HG03066 (cell line): Measurements from ENCODE around the gene CRYL1.

Experiments used
- ATAC-seq: cut with Tn5 transposase; IDR thresholded peaks from one replicate; pipeline ENCODE4 v1.9.1; 2021; ENCODE audit warnings: low read depth; ENCODE audit not compliant: unreplicated experiment

CRYL1 gene

DNA sequence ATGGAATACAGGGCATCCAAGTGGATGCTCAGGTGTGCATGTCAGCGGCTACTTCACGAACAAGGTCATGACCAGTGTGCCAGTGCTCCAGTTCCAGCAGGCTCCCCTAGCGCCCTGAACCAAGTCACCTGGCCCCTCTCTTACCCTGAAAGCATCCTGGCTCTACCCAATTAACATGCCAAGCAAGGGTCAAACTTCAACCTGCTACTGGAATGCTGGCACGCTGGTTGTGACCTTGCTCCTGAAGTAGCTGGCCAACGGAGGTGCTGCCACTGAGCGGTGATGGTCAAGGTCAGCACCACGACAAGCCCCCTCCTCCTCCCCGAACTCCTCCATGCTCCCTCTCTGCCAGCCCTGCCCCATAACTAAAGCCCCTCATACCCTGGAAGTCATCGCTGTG, 96.0 kb downstream of the CRYL1 start:
- no peak for ATAC-seq

- no peak for ATAC-seq
These were observed 96.7 kb downstream of the CRYL1 start for GRCh38 chr13:20428666-20429644.

DNA sequence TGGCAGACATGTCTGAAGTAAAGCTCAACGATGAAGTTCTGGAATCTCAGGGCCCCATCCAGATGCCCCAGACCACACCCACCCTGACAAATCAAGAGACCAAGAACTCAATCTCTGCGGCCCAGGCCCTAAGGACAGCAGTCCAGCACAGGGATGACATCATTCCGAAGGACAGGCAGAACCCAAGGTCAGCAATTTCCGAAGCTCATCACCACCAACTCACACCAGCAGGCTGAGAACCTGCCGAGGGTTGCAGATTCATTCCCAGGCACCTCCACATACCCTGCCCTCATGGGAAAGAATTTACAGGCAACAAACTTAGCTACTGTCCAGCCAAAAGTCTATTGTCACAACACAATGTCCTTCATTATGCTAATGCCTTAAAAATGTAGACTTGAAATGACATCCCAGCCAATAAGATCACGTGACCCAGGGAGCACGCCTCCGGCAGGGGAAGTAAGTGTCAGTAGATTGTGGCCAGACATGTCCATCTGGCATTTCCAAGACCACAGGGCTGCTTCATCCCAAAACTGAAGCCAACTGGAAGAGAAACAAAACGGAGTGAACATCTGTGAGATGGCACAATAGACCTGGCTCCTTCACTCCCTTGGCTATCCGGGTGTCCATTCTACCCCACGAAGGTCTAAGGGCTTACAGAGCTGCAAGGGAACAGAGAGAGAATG, 98.8 kb downstream of the CRYL1 start:
- ATAC-seq, result no peak

- no peak for ATAC-seq
These were observed 99.8 kb downstream of the CRYL1 start for GRCh38 chr13:20425819-20426219.

- no peak for ATAC-seq
These were observed 100.7 kb downstream of the CRYL1 start for GRCh38 chr13:20424949-20425348.

- no peak for ATAC-seq
These were observed 101.2 kb downstream of the CRYL1 start for GRCh38 chr13:20424559-20424852.

DNA sequence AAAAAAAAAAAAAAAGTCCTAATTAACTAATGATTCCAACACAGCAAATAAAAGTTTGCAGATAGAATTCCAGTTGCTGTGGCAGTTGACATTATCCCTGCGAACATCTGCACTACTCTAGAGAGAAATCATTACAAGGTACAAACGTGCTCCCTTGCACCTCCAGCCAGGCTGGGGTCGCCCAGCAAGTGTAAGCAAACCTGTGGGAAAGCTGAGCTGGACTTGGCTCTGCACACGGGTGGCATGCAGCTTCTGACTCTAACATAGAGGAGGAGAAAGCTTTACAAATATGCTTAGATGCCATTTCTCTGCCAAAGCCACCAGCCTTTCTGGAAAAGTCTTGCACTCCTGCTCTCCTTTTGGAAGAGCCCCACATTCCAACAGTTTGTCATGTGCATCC, 103.3 kb downstream of the CRYL1 start:
- ATAC-seq, result no peak

DNA sequence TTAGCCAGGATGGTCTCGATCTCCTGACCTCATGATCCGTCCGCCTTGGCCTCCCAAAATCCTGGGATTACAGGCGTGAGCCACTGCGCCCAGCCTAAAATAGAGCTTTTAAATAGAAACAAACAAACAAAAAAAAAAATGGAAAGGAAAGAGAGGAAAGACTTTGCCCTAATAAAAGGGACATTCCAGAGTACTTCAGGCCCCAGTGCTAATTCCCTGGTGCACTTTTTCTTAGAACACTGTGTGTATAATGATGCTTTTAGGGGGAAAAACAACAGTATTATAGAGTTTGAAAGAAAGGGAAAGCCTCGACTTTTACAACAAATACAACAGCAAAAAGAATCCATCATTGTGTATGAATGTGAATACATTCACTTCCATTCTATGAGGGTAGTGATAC, 104.7 kb downstream of the CRYL1 start:
- no peak for ATAC-seq

- ATAC-seq, result no peak
These were observed 106.7 kb downstream of the CRYL1 start for GRCh38 chr13:20418953-20419352.

DNA sequence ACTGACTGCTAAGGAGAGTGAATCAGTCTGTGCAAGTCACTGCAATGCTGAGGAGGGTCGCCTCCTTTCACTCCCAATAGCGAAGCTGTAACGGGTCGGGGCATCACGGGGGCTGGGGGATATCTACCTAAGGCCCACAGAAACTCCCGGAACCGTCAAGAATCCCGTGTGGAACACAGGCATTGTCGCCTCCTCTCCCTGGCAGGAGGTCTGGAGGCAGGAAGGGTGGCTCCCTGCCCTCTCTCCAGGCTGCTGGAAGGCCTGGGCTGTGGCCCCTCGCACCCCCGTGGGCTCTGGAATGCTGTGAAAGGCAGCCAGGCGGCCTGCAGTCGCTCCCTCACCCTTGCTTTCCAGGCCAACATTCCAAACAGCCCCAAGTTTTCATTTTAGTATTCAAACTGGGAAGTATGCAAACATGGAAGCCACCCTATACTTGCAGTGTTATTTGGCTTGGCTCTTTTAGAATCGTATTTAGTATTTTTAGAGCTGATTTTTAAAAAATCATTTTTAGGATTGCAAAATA, 109.4 kb downstream of the CRYL1 start:
- ATAC-seq, result no peak

DNA sequence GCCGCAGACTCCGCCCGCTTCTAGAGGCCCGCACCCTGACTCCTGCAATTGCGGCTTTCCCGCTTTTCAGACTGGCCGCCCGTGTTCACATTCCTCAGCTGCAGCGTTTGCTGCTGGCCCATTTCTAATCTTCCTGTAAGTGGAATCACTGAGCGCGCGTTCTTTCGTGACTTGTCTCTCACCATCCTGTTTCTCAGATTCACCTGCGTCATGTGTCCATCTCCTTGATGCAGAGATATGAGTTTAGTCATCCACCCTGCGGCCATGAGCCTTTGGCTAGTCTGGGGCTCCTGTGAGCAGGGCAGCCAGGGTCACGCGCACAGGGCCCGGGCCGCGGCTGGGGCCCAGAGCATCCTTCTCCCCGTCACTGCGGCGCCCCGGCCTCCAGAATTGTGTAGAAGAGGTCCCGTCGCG, 110.0 kb downstream of the CRYL1 start:
- ATAC-seq, result no peak

- ATAC-seq, result no peak
These were observed 110.4 kb downstream of the CRYL1 start for GRCh38 chr13:20415306-20415679.

- no peak for ATAC-seq
These were observed 110.9 kb downstream of the CRYL1 start for GRCh38 chr13:20414546-20415305.

DNA sequence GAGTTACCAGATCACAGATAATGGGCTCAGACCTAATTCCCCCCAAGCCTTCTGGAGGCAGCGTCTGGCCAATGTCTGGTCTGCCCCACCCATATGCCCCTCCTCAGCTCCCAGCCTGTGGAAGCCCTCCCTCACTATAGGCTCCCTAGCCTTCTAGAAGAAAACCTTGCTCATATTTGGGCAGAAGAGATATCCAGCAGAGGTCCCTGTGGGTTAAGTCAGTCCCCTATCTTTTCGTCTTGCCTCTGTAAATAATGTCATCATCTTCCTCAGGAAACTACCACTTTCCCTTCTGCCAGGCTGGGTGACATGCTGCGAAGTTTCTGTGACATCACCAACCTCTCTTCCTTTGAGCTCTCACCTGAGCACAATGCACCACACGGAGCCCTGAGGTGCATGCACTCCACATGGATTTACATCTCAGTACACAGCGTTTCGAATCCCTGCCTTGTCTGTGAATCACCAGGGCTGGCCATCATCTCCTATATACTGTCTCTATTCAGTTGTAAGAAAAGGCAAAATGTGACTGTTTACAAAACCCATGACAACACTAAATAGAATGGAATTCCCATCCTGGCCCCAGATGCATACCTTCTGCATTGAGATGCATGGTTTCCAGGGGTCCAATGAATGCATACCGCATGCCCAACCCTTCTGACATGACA, 112.8 kb downstream of the CRYL1 start:
- ATAC-seq, result no peak

- ATAC-seq, result peak; percentile 89
These were observed 113.9 kb downstream of the CRYL1 start for GRCh38 chr13:20411638-20412342.

- no peak for ATAC-seq
These were observed 114.9 kb downstream of the CRYL1 start for GRCh38 chr13:20410726-20411125.

DNA sequence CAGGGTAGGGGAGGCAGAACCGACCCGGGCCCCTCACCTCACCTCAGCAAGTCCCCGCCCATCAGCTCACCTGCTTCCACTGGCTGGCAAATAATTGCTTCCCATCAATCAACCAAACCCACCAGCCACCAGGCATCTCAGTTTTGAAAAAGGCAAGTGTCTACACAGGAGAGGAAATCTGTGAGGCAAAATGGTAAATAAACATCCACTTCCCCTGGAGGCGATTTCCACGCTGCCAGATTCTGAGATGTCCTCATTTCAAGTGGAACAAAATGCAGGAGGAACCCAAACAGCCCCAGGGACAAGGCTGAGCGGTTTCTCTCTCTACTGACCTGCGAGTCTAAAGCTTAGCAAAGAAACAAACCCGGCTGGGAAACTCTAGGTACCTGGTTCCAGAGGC, 117.5 kb downstream of the CRYL1 start:
- ATAC-seq, result no peak

GRCh38 chr13:20407759-20408158, 117.9 kb downstream of the CRYL1 start:
- no peak for ATAC-seq

DNA sequence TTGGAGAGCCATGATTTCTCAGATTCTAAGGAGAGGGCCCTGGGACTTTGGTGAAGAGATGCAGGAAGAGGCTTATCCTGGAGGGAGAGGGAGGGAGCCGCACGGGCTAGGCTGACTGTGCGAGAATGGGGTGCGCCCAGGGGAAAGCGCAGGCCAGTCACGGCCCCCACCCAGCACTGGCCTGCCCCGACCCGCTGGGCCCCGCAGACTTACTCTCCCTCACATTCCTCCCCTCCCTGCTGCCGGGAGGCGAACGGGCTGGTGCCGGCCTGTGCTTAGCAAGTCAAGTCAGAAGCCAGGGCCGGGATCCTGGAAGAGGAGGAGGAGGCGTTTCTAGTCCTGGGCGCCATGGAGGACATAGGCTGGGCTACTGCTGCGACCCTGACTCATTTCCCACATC, 120.0 kb downstream of the CRYL1 start:
- no peak for ATAC-seq
